Activated naive CD8-positive, alpha-beta T cell treated with anti-CD3 and anti-CD28 coated beads, Interleukin-2, amount 50 U/mL, for 24 hours (primary cell): ENCODE measurements around the gene VDAC2.
"Not testable (repeated sequence)": the region's sequence is repeated elsewhere in the genome, so short reads cannot be mapped to it uniquely, and the experiment has no call there.

Source experiments
- ATAC-seq: fragments of 150-1000 bp; cut with Tn5 transposase; one replicate; pipeline ENCODE4 v1.10.0; 2021
- DNase-seq: peaks from one replicate; pipeline ENCODE4 v3.0.0; 2021
- H3K27ac Mint-ChIP-seq: one replicate; pipeline ENCODE4 v1.8.0; 2021; ENCODE audit warnings: mild to moderate bottlenecking, mixed read lengths
- H3K27me3 Mint-ChIP-seq: one replicate; pipeline ENCODE4 v1.8.0; 2021; ENCODE audit warnings: mixed read lengths
- H3K36me3 Mint-ChIP-seq: one replicate; pipeline ENCODE4 v1.8.0; 2021; ENCODE audit warnings: low read depth, mixed read lengths
- H3K4me1 Mint-ChIP-seq: one replicate; pipeline ENCODE4 v1.8.0; 2021; ENCODE audit warnings: mixed read lengths
- H3K4me3 Mint-ChIP-seq: one replicate; pipeline ENCODE4 v1.8.0; 2021; ENCODE audit warnings: mild to moderate bottlenecking, moderate library complexity, mixed read lengths
- H3K9me3 Mint-ChIP-seq: one replicate; pipeline ENCODE4 v1.8.0; 2021; ENCODE audit warnings: mixed read lengths

Gene VDAC2, protein sequence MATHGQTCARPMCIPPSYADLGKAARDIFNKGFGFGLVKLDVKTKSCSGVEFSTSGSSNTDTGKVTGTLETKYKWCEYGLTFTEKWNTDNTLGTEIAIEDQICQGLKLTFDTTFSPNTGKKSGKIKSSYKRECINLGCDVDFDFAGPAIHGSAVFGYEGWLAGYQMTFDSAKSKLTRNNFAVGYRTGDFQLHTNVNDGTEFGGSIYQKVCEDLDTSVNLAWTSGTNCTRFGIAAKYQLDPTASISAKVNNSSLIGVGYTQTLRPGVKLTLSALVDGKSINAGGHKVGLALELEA

DNA sequence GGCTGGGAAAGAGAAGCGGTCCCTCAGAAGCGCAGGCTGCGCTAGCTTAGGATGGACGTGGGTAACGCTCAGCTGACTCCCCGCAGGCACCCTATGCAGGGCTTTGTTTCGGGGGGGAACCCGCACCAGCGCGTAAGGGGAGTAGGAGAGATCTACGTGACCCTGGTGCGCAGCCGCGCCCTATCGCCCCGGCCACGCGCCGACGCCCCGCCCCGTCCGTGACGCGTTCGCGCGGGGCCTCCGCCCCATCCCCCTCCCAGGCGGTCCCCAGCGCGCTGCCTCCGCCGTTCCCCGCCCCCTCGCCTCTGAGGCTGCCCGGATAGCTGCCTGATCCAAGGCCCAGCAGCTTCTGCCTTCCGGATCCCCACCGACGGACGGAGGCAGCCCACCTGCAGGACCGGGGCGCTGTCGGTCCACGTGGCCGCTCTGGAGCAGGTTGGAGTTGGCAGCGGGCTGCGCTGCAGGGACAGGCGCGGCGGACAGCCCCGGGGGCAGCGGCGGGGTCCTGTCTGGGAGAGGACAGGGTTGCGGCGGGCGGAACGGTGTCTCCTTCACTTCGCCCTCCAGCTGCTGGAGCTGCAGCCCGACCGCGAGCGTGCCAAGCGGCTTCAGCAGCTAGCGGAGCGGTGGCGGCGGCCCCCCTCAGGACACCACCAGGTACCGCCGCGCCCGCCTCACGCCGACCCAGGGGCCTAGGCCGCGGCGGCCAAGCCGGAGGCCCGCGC lies at the start of gene VDAC2:
Gene VDAC2 (plus strand): TSS at position 515 of the 725 bp plus-strand sequence. CDS start 363 bp downstream, outside the sequence.
- Mint-ChIP-seq H3K27me3 (no peaks in the 10 kb centered on the region), H3K4me3 (peak within 1 kb of the TSS; percentile 91), H3K4me1 (peaks cover 61% of the 10 kb centered on the region), H3K27ac (peak within 1 kb of the TSS; percentile 100), H3K36me3 (peaks cover 31% of the 10 kb centered on the region), H3K9me3 (no peaks in the 10 kb centered on the region)
- ATAC-seq = peak; percentile 82
- peak; percentile 96 for DNase-seq

DNA sequence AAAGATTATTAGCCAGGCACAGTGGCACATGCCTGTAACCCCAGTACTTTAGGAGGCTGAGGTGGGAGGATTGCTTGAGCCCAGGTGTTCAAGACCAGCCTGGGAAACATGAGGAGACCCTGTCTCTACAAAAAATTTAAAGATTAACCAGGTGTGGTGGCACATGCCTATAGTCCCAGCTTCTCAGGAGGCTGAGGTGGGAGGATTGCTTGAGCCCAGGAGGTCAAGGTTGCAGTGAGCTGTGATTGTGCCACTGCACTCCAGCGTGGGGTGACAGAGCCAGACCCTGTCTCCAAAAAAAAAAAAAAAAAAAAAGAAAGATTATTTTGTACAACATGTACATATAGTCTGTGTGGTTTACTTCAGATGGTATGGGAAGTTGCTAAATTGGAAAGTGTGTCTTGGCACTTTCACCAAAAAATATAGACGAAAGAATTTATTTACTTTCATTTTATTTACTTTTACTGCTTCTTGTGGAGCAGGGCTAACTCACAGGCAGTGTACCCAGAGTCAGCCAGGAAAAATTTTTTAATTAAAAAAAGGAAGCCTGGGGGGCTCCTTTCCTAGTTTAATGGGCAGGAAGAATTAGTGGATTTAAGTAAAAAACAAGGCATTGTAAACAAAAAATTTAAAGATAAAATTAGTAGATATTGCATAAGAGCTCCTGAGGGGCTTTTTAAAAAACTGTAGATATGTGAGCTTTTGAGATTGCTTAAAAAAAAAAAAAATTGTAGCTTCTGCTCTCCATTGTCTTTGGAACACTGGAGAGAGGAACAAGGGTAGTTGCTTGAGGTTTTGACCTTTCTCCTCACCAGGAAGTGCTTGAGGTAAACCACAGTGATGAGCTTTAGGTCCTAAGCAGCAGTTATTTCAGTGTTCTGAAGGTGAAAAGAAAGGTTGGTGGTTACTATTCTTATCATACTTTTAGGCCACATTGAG lies 44.6 kb upstream of the VDAC2 start:
- peaks cover 46% of the 10 kb centered on the region for H3K4me1 Mint-ChIP-seq
- peak overlapping the region; percentile 89 for H3K27ac Mint-ChIP-seq
- no peaks in the 10 kb centered on the region for H3K9me3 Mint-ChIP-seq
- peak overlapping the region; percentile 52 for H3K4me3 Mint-ChIP-seq
- DNase-seq (no peak), ATAC-seq (peak; percentile 96)
- H3K36me3 Mint-ChIP-seq = peaks cover 15% of the 10 kb centered on the region
- no peaks in the 10 kb centered on the region for H3K27me3 Mint-ChIP-seq

DNA sequence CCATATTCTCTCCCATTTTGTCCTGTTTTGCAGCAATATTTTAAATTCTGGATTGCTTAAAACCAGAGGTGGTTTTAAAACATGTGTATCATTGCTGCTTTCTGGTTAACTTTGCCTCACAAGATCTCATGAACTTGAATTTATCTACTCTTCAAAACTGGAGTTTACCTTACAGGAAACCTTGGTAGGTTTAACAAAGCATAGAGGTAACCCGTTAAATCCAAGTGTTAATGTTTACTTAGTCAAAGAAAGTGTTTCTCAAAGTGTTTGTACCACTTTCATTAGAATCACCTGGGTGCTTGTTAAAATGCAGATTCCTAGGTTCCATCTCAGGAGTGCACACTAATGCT lies 44.0 kb upstream of the VDAC2 start:
- ATAC-seq (no peak), DNase-seq (no peak)
- H3K36me3 Mint-ChIP-seq = peaks cover 15% of the 10 kb centered on the region
- peak overlapping the region; percentile 89 for H3K27ac Mint-ChIP-seq
- H3K27me3 Mint-ChIP-seq = no peaks in the 10 kb centered on the region
- no peaks in the 10 kb centered on the region for H3K9me3 Mint-ChIP-seq
- H3K4me3 Mint-ChIP-seq = peak overlapping the region; percentile 52
- H3K4me1 Mint-ChIP-seq = peaks cover 42% of the 10 kb centered on the region

DNA sequence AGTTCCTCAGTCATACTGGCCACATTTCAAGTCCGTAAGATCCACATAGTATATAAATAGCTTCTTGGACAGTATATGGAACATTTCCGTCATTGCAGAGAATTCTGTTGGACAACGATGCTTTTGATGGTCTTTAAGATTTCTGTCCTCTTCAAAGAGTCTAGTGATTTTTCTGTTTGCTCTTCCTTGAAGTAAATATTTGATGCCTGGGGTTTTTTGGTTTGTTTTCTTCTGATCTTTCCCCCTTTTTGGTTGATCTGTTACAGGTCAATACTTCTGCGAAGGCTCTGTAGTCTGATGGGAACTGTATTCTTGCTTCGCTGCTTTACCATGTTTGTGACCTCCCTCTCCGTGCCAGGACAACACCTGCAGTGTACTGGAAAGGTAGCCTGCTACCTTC lies 42.3 kb upstream of the VDAC2 start:
- H3K27me3 Mint-ChIP-seq = no peaks in the 10 kb centered on the region
- H3K9me3 Mint-ChIP-seq = no peaks in the 10 kb centered on the region
- H3K36me3 Mint-ChIP-seq = peaks cover 17% of the 10 kb centered on the region
- no peak for ATAC-seq
- peak overlapping the region; percentile 30 for H3K27ac Mint-ChIP-seq
- no peak overlapping the region for H3K4me3 Mint-ChIP-seq
- no peak for DNase-seq
- H3K4me1 Mint-ChIP-seq = peaks cover 42% of the 10 kb centered on the region

DNA sequence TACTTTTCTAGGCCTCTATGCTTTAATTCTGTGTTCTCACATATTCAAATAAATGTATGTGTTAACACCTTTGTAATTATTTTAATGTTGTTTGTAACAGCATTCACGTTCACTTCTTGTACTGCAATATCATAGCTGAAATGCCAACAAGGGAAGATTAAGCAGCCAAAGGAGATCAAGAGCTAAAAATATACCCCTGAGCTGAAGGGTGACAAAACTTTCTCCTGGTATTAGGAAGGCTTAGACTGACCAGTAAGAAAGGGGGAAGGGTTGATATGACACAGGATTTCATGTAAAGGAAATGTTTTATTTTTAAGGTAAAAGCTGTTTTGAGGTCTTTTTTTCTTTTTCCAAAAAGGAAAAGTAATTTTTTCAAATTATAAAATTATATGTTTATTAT lies 40.4 kb upstream of the VDAC2 start:
- DNase-seq (no peak), ATAC-seq (no peak)
- Mint-ChIP-seq H3K36me3 (peaks cover 22% of the 10 kb centered on the region), H3K27ac (no peak overlapping the region), H3K27me3 (no peaks in the 10 kb centered on the region), H3K4me3 (no peak overlapping the region), H3K4me1 (peaks cover 34% of the 10 kb centered on the region), H3K9me3 (no peaks in the 10 kb centered on the region)

DNA sequence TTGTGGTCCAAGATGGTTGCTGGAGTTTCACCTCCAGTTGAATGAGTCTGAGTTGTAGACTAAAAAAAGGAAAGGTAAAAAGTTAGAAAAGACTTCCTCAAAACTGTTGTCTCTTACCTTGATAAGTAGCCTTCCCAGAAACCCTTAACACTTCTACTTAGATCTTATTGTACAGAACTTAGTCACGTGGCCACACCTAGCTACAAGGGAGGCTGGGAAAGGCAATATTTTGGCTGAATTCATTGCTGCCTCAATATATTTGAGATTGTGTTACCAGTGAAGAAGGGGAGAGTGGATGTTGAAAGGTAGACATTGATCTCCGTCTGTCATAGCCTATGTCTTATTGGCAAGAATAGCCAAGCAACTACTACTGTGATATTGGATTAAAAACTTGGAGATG lies 35.5 kb upstream of the VDAC2 start:
- H3K27ac Mint-ChIP-seq = no peak overlapping the region
- H3K27me3 Mint-ChIP-seq = no peaks in the 10 kb centered on the region
- peaks cover 11% of the 10 kb centered on the region for H3K4me1 Mint-ChIP-seq
- no peak for DNase-seq
- ATAC-seq = no peak
- peaks cover 29% of the 10 kb centered on the region for H3K36me3 Mint-ChIP-seq
- no peak overlapping the region for H3K4me3 Mint-ChIP-seq
- H3K9me3 Mint-ChIP-seq = no peaks in the 10 kb centered on the region

DNA sequence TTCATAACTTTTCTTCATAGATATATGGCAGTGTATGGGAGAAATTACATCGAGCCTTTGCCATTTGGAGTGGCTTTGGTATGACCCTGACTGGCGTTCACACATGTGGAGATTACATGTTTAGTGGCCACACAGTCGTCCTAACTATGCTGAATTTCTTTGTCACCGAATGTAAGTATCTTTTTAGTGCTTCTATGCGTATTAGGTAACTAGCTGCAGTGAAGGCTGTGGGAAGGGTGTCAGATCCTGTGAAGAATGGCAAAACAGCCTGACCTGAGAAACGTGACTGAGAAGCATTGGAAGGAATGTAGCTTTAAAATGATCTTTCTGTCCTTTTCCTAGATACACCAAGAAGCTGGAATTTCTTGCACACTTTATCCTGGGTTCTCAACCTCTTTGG lies 34.5 kb upstream of the VDAC2 start:
- Mint-ChIP-seq H3K9me3 (no peaks in the 10 kb centered on the region), H3K27ac (no peak overlapping the region), H3K4me1 (peaks cover 19% of the 10 kb centered on the region), H3K4me3 (no peak overlapping the region), H3K36me3 (peaks cover 27% of the 10 kb centered on the region), H3K27me3 (no peaks in the 10 kb centered on the region)
- DNase-seq (no peak), ATAC-seq (no peak)

DNA sequence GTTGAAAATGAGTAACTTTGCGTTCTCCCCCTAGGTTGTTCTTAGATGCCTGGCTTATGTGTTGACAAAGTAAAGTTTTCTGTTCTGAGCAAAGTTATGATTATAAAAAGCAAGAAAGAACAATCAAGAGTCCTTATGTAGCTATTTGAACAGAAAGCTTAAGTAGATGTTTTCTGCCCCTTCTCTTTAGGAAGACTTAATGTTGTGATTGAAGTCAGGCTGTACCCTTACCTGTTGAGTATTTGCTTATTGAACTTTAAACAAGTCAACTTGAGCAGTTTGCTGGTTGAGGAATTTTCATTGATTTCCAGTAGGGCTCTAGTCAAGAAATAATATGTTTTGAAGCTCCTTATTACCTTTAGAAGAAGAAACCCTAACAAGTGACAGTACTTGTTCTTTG lies 33.9 kb upstream of the VDAC2 start:
- DNase-seq (no peak), ATAC-seq (no peak)
- peaks cover 31% of the 10 kb centered on the region for H3K36me3 Mint-ChIP-seq
- peaks cover 26% of the 10 kb centered on the region for H3K4me1 Mint-ChIP-seq
- H3K4me3 Mint-ChIP-seq = no peak overlapping the region
- H3K9me3 Mint-ChIP-seq = no peaks in the 10 kb centered on the region
- H3K27me3 Mint-ChIP-seq = no peaks in the 10 kb centered on the region
- no peak overlapping the region for H3K27ac Mint-ChIP-seq

DNA sequence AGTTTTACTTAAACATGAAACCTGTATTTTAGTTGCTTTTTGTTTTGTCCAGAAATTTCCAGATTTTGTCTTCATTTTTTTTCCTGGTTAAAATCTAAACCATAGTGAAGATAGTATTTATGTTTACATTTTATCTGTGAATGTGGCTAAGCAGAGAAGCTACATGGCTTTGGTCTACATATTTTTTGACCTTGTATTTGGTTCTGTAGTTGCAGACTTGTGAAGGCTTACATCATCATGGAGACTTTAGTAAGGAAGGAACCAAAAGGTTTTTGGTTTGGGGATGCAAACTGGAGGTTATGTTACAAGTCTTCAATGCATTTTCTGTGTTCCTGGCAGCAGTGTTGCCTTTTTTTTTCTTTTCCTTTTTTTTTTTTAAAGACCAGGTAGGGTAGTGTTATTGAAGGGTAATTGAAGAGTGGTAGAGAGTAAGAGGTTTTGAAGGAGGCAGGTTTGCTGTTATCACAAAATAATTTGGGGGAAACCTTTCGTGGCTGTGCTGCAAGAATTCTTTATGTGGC lies 30.9 kb upstream of the VDAC2 start:
- ATAC-seq (no peak), DNase-seq (no peak)
- H3K9me3 Mint-ChIP-seq = no peaks in the 10 kb centered on the region
- H3K27me3 Mint-ChIP-seq = no peaks in the 10 kb centered on the region
- peaks cover 27% of the 10 kb centered on the region for H3K36me3 Mint-ChIP-seq
- peak overlapping the region; percentile 44 for H3K27ac Mint-ChIP-seq
- H3K4me3 Mint-ChIP-seq = no peak overlapping the region
- H3K4me1 Mint-ChIP-seq = peaks cover 32% of the 10 kb centered on the region

DNA sequence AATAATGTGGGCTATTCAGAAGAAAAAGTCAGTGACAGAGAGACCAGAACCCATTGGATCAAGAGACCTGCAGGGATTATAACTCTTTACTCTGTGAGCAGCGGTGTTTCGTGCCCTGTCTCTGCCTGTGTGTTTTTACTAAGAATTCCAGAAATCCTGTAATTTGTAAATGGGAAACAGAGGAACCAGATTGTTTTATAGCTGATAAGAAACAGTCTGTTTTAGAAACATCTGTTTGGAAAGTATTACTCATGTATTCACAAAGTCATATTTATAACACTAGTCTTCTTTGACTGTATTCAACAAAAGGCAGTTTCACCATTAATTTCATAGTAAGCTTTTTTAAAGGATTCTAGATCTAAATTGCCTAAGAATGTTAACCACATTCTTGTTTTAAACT lies 30.0 kb upstream of the VDAC2 start:
- peaks cover 22% of the 10 kb centered on the region for H3K36me3 Mint-ChIP-seq
- no peaks in the 10 kb centered on the region for H3K27me3 Mint-ChIP-seq
- H3K4me1 Mint-ChIP-seq = peaks cover 32% of the 10 kb centered on the region
- H3K27ac Mint-ChIP-seq = peak overlapping the region; percentile 67
- H3K9me3 Mint-ChIP-seq = no peaks in the 10 kb centered on the region
- ATAC-seq = no peak
- no peak overlapping the region for H3K4me3 Mint-ChIP-seq
- DNase-seq = no peak

DNA sequence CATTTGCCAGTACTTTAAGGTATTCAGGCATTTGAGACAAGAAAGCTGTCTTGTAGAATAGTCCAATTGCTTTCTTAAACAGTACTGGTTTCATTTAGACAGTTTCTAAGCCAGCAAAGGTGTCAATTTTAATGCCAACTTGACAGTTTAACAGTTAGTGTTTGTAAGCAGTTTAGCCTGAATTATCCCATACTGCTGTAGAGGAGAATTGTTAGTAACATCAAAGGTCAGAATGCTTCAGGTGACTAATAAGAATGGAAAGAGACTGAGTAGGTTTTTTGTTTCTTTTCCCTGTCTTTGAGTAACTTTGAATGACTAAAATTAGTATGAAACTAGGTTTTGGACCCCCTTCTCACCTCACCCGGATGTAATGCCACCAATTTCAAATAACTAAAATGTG lies 29.5 kb upstream of the VDAC2 start:
- no peaks in the 10 kb centered on the region for H3K9me3 Mint-ChIP-seq
- H3K27ac Mint-ChIP-seq = peak overlapping the region; percentile 77
- peak; percentile 93 for ATAC-seq
- peaks cover 19% of the 10 kb centered on the region for H3K36me3 Mint-ChIP-seq
- H3K27me3 Mint-ChIP-seq = no peaks in the 10 kb centered on the region
- H3K4me1 Mint-ChIP-seq = peaks cover 32% of the 10 kb centered on the region
- no peak for DNase-seq
- H3K4me3 Mint-ChIP-seq = no peak overlapping the region

DNA sequence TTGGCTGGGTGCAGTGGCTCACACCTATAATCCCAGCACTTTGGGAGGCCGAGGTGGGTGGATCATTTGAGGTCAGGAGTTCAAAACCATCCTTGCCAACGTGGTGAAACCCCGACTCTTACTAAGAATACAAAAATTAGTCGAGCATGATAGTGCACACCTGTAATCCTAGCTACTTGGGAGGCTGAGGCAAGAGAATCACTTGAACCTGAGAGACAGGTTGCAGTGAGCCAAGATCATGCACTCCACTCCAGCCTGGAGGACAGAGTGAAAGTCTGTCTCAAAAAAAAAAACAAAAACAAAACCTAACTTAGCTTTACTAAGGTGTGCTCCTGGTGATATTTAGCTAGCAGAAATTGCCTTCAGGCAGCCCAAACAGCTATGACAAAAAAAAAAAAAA lies 24.3 kb upstream of the VDAC2 start:
- Mint-ChIP-seq H3K4me3 (no peak overlapping the region), H3K27me3 (no peaks in the 10 kb centered on the region), H3K27ac (peak overlapping the region; percentile 51), H3K4me1 (peaks cover 16% of the 10 kb centered on the region), H3K36me3 (peaks cover 4% of the 10 kb centered on the region), H3K9me3 (no peaks in the 10 kb centered on the region)
- no peak for ATAC-seq
- no peak for DNase-seq

DNA sequence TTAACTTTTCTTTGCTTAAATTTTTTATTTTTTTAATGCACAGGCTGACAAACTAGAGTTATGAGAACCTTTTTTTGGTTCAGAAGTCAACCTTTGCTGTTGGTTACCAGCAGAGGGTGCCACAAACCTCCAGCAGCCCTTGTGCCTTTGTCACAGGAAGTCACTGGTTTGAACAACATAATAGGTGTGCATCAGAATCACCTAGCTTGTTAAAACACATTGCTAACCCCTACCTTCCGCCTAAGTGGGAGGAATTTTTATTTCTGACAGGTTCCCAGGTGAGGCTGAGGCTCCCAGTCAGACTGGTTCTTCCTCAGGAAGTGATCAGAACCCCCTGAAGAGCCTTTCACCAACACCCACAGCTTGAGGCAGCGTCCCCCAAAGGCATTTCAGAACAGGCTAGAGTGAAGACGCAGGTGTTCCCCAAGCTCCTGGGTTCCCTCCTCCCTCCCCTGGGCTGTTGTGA lies 22.6 kb upstream of the VDAC2 start:
- Mint-ChIP-seq H3K27ac (peak overlapping the region; percentile 56), H3K4me3 (no peak overlapping the region), H3K27me3 (no peaks in the 10 kb centered on the region), H3K4me1 (peaks cover 5% of the 10 kb centered on the region), H3K9me3 (no peaks in the 10 kb centered on the region), H3K36me3 (no peaks in the 10 kb centered on the region)
- peak; percentile 60 for DNase-seq
- peak; percentile 75 for ATAC-seq

DNA sequence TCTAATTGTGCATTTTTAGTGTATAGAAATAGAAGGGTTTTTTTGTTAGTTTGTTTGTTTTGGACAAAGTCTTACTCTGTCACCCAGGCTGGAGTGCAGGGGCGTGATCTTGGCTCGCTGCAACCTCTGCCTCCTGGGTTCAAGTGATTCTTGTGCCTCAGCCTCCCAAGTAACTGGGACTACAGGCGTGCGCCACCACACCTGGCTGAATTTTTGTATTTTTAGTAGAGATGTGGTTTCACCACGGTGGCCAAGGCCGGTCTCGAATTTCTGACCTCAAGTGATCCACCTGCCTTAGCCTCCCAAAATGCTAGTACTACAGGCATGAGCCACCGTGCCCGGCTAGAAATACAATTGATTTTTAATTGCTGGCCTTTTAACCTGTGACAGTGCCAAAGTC lies 22.1 kb upstream of the VDAC2 start:
- H3K4me1 Mint-ChIP-seq, DNase-seq, H3K9me3 Mint-ChIP-seq, H3K27me3 Mint-ChIP-seq, ATAC-seq, H3K4me3 Mint-ChIP-seq, H3K36me3 Mint-ChIP-seq, H3K27ac Mint-ChIP-seq: not testable (repeated sequence)
